ENCODE measurements around the gene MEAK7. TPM values are rescaled to one million over a fixed set of nuclear protein-coding genes. Genes with fewer than 3 reads are reported as not detected.
"Not testable (repeated sequence)": the region's sequence is repeated elsewhere in the genome, so short reads cannot be mapped to it uniquely, and the experiment has no call there.

MEAK7 gene
- total RNA-seq, 1 donor from 2014 or later, result 34.2 TPM

- DNase-seq (ENCODE audit: low read depth), result no peak
Measured at GRCh38 chr16:84534815-84535214, 30.4 kb upstream of the MEAK7 start.

GRCh38 chr16:84532855-84533486, 28.5 kb upstream of the MEAK7 start:
- DNase-seq (ENCODE audit: low read depth), result no peak

- peak; percentile 99 for DNase-seq (ENCODE audit: low read depth)
Measured at GRCh38 chr16:84532291-84532724, 27.8 kb upstream of the MEAK7 start.

GRCh38 chr16:84531671-84532111, 27.2 kb upstream of the MEAK7 start:
- DNase-seq (ENCODE audit: low read depth), result peak; percentile 31

- DNase-seq (ENCODE audit: low read depth), result no peak
Measured at GRCh38 chr16:84530590-84530989, 26.1 kb upstream of the MEAK7 start.

- DNase-seq (ENCODE audit: low read depth), result no peak
Measured at GRCh38 chr16:84529607-84530006, 25.1 kb upstream of the MEAK7 start.

GRCh38 chr16:84528322-84528721, 23.9 kb upstream of the MEAK7 start:
- no peak for DNase-seq (ENCODE audit: low read depth)

- no peak for DNase-seq (ENCODE audit: low read depth)
Measured at GRCh38 chr16:84527532-84528269, 23.2 kb upstream of the MEAK7 start.

GRCh38 chr16:84526794-84527531, 22.5 kb upstream of the MEAK7 start:
- no peak for DNase-seq (ENCODE audit: low read depth)

GRCh38 chr16:84524941-84525581, 20.6 kb upstream of the MEAK7 start:
- not testable (repeated sequence) for DNase-seq (ENCODE audit: low read depth)

GRCh38 chr16:84524346-84524920, 20.0 kb upstream of the MEAK7 start:
- DNase-seq (ENCODE audit: low read depth), result no peak

GRCh38 chr16:84521497-84521770, 17.0 kb upstream of the MEAK7 start:
- DNase-seq (ENCODE audit: low read depth), result no peak

- peak; percentile 62 for DNase-seq (ENCODE audit: low read depth)
Measured at GRCh38 chr16:84520725-84521496, 16.5 kb upstream of the MEAK7 start.

- no peak for DNase-seq (ENCODE audit: low read depth)
Measured at GRCh38 chr16:84519855-84520254, 15.4 kb upstream of the MEAK7 start.

- no peak for DNase-seq (ENCODE audit: low read depth)
Measured at GRCh38 chr16:84518804-84519341, 14.4 kb upstream of the MEAK7 start.

GRCh38 chr16:84518220-84518619, 13.8 kb upstream of the MEAK7 start:
- DNase-seq (ENCODE audit: low read depth), result peak; percentile 66

GRCh38 chr16:84517366-84517765, 12.9 kb upstream of the MEAK7 start:
- DNase-seq (ENCODE audit: low read depth), result no peak

- DNase-seq (ENCODE audit: low read depth), result no peak
Measured at GRCh38 chr16:84514874-84515835, 10.7 kb upstream of the MEAK7 start.

GRCh38 chr16:84514295-84514873, 9.9 kb upstream of the MEAK7 start:
- DNase-seq (ENCODE audit: low read depth), result no peak

Data from renal cortical epithelial cell (primary cell).